Measurements from ENCODE around the gene SP2.

The SP2 gene

DNA sequence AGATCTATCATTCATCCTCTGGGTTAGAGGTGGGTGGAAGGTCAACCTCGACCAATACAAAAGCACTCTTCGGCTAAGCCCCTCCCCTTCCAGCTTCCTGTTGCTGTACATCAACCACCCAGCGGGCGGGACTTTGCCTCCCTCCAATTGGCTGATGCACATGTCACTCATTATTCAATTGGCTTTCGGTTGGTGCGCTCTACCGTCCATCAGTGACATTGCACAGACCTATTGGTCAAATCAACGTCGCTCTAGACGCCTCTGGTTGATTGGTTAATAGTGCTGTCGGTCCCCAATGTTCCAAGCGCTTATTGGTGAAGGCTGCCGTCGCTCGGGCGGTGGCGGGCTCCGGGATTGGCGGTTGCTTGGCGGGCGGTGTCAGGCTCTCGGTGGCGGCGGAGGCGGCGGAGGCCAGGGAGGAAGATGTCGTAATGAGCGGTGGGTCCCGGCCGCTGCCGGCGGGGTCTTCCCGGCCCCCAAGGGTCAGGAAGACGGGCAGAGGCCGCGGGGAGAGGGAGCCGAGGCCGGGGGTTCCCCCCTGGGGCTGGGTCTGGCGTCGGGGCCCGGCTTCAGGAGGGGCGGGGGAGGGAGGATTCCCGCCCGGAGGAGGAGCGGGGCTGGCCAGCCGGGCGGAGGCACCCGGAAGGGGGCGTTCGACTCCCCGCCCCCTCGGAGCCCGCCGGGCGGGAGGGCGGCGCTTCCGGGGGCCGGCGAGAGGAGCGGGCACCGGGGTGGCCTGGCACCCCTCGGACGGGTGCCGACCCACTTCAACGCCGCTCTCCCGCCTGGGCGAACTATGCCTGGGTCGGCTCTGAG is at the start of gene SP2:
Gene SP2 (plus strand): TSS at position 381 of the 816 bp plus-strand sequence. CDS start 51 bp downstream, at position 432.
- in situ Hi-C loops (cut with MboI; ENCODE audit: low sequenced_read_pairs), result no loop called here

DNA sequence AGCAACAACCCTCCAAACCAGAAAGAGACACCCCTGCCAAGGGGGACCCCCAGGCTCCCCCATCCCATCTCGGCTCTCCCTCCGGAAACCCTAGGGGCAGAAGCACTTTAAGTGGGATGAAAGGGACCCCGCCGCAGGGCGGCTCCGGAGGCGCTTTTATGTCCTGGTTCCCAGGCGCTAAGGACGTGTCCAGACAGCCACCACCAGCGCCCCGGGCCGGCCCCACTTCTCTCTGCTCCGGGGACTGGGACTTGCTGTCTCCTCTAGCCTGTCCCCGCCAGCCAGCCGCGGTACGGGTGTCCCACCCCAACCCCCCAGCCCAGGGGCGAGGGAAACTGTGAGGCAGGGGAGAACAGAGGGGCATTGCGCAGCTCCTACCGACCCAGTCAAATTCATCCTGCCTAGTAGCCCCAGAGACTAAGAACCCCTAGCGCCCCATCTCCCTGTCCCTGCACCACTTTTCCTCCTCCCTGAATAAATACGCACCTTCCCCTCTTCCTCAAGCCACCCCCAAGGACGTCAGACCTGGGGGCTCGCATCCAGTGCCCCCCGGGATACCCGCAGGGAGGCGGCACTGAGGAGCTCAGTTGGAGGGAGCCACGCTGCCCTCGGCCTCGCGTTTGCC is 49.2 kb upstream of the SP2 start:
- in situ Hi-C loops (cut with MboI; ENCODE audit: low sequenced_read_pairs), result no loop called here

DNA sequence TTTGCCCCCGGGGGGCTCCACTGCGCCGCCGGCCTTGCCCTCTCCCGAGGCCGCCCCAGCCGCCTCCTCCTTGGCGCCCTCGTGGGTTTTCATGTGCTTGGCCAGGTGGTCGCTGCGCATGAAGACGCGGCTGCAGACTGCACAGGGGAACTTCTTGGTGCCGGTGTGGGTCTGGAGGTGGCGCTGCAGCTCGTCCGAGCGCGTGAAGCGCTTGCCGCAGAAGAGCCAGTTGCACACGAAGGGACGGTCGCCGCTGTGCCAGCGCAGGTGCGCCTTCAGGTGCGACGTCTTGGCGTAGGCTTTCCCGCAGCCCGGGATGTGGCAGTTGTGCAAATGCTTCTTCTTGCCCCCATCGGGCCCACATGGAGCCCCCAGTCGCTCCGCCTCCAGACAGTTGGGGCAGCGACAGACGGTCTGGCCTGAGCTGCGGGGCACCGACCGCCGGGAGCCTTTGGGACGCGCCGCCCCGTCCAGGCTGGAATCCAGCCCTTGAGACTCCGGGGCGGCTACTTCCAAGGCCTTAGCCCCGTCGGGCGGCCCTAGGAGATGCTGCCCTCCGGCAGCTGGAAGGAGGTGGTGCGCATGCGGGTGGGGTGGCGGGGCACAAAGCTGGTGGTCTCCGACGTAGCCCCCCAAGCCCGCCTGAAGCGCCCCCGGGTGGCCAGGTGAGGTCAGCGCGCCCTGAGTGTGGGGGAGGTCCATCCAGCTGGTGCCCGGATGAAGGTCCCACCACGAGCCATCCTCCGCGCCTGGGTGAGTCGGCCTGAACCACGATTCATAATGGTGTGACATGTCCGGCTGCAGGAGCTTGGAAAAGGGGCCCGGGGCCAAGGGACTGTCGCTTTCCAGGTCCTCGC is 48.5 kb upstream of the SP2 start:
- in situ Hi-C loops (cut with MboI; ENCODE audit: low sequenced_read_pairs), result no loop called here

DNA sequence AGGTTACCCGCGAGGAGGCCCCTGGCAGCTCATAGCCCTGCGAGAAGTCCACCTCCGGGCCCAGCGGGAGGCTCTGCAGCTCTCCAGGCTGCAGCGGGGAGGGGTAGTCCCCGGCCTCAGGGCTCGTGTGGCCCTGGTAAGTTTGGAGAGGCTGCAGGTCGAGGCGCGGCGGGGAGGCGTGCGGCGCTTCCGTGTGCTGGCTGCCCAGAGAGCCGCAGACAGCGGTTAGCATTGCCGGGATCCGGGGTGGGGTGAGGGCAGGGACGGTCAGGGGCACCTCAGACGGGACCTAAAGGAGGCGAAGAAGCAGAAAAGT is 47.9 kb upstream of the SP2 start:
- in situ Hi-C loops (cut with MboI; ENCODE audit: low sequenced_read_pairs), result no loop called here

DNA sequence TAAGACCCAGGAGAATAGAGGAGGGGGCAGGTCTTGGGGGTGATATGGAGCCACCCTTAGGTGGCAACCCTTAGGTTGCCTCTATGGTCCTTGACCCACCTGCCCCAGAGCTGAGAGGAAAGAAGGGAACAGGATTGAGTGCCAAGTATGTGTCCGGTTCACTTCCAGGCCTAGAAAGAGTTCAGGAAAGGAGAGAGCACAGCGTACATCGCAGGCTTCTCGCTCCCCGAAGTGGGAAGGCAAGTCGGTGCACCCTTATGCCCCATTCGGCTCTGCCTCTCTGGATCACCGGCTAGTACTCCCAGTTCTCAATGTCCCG is 45.7 kb upstream of the SP2 start:
- in situ Hi-C loops (cut with MboI; ENCODE audit: low sequenced_read_pairs), result no loop called here

DNA sequence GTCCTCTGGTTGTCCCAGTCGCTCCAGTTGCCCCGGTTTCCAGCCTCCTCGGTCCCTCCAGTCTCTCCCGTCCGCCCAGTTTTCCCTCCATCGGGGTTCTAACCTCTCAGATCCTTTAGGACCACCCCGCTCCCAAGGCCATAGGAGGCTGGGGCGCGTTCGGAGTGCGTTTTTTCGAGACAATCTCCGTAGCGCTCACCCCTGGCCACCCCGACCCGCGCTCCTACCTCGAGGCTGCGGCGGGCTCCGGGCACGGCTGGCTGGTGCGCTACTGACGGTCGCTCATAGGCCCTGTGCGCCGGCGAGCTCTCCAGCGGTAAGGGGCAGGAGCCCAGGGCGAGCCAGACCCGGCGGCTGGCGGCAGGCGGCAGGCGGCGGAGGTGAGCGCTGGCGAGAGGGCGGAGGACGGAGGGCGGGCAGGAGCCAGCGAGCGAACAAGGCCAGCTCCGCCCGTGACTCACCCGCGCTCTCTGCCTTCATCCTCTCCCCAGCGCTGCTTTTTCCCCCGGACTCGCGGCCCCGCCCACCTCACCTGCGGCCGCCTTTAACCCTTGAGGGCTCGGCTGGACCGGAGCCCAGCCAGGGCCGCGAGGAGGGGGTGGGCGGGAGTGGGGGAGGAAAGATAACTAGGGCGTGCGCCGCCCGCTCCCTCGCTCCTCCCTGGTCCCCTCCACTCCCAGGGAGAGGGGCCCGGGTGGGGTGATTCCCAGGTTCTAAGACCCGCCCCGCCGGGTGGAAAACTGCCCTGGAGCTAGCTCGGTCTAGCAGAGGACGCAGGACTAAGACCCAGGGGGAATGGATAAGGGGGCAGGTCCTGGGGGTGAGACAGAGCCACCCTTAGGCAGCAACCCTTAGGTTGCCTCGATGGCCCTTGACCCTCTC is 45.1 kb upstream of the SP2 start, which contains the start of gene SP6:
Gene SP6 (minus strand): TSS at position 472 of the 882 bp plus-strand sequence. CDS start 2,734 bp downstream, outside the sequence.
- in situ Hi-C loops (cut with MboI; ENCODE audit: low sequenced_read_pairs), result no loop called here

DNA sequence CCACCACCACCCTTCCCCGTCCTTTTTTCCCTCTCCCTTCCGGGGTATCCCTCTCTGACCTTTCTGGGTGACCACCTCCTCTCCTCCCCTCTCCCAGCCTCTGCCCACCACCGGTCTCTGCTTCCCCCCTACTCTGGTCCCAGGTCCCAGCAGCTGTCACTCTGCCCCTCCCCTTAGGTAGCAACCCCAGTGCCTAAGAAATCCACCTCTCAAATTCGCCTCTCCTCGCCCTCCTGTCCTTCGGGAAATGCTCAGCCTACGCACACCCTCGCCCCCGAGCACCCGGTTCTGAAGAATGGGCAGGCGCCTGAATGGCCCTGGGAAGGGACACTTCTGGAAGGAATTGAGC is 44.3 kb upstream of the SP2 start:
- in situ Hi-C loops (cut with MboI; ENCODE audit: low sequenced_read_pairs), result no loop called here

DNA sequence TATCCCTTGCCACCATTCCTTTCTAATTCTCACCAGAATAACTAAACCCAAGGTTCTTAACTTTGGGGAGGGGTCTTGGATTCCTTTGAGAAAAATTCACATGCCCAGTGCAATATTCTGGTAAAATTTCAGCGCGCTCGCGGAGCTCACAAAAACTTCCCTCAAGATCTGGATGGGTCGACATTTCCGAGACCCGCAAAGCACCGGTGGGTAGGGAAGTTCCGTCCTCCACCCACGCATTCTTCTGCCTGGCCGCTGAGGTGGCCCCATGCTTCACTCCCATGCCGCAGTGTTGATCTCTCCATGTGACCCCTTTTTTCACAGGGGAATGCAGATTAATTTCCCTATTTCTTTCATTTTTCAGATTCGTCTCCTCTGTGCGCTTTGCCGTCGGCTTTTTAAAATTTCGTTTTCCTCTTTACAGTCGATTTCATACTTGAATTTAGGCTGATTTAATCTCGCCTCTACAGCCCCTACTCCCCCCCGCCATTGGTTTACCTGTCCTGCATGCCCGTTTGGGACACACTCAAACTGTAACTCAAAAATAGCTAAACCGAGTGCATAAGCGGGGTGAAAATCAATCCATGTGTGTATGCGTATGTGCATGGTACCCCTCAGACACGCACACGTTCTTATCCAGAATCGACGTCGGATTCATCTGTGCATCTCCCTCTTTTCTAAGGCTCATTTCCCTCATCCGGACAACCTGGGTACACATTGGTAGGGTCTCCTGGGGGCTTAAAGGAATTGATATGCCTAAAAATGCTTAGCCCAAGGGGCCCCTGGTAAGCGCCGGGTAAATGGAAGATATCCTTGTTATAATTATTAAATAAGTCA is 43.7 kb upstream of the SP2 start:
- in situ Hi-C loops (cut with MboI; ENCODE audit: low sequenced_read_pairs), result no loop called here

DNA sequence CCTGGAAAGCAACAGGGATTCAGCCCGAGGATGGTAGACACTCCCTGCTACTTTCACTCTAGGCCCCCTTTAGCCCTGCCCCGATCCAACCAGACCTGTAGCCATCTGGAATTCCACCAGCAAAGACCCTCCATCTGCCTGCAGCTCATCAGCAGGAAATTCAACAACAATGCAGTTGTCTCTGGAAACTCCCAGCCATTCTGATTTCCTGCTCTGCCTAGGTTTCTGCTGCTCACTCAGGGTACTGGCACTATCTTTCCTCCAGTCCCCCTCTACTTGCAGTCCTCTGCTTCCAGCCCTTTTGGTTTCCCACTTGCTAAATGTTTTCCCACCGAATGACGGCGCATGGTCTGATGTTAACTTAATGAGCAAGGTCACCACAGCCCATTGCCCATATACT is 42.4 kb upstream of the SP2 start:
- in situ Hi-C loops (cut with MboI; ENCODE audit: low sequenced_read_pairs), result no loop called here

DNA sequence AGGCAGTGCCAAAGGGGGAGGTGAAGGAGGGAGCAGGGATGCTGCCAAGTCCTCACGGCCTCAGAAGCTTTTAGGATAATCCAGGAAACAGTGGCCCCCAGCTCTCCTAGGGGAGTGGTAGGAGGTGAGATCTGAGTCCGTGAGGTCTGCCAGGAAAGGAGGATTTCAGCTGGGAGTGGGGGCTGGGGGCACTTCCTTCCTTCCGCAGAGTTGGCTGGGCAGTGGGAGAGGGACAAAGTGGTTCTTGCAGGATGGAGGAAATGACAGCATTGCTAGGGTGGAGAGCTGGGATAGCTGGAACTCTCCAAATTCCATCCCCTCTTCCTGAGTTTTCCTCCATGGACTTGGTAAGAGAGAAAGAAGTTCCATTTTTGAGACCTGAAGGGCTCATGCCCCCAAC is 40.3 kb upstream of the SP2 start:
- in situ Hi-C loops (cut with MboI; ENCODE audit: low sequenced_read_pairs), result no loop called here

DNA sequence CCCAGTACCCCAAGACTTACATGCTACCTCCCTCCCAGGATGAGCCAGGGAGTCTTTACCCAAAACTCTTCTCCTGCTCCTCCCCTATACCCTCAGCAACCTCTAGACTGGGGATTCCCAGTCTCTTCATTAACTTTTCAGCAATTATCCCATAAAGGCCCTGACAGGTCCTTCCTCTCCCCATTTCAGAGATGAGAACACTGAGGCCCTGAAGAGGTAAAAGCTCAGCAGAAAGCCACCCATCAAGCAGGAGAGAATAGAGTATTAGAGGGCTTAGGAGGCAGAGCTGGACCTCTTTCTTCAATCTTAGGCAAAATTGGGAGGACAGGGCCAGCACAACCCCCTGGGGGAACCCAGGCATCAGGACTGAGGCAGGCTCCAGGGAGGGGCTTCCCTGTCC is 39.2 kb upstream of the SP2 start:
- in situ Hi-C loops (cut with MboI; ENCODE audit: low sequenced_read_pairs), result no loop called here

DNA sequence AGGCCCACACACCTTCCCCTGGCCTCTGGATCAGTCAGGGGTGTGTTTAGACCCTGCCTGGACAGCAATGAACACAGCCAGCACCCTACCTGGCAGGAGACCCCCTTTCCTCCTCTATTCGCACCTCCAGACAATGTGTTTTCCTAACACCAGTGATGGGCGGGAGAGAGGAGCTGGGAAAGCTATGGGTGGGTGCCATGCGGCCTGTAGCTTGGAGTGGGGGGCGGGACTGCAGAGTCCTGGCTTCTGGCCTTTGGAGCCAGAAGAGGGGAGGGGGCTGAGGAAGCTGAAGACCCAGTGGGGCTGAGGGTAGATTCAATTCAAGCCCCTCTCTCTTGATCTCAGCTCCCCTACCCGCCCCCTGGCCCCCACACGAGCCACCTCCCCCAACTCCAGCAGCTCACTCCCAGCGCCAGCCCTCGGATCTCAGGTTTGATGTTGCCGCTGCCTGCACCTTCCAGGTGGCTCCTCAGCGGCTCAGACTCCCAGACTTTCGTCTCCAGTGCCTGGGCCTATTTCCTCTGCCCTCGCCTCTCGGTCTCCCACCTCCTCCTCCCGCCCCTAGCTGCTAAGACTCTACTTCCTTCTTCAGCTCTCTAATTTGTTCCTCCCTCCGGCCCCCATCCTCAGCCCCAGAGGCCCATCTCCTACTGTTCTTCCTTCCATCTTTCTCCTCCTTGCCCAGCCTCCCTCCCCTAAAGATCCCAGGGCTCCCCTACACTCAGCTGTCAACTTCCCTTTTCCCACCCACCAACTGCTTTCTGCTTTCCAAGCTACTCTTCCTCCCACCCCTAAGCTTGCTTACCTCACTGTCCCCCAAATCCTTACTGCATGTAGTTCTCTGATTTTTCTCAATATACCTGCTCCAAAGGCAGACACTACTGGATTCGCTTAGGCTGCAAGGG is 38.2 kb upstream of the SP2 start:
- in situ Hi-C loops (cut with MboI; ENCODE audit: low sequenced_read_pairs), result no loop called here

DNA sequence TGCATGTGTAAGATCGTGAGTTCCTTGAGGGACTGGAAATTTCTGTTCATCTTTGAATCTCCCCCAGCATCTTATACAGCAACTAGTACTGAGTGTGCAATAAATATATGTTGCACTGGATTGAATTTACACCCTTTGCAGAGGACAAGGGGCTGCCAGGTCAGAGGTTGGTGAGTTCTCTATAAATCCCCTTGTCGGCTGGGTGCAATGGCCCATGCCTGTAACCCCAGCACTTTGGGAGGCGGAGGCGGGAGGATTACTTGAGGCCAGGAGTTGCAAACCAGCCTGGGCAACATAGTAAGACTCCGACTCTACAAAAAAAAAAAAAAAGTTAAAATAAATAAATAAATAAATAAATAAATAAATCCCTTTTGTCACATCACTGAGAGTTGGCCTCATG is 35.6 kb upstream of the SP2 start:
- in situ Hi-C loops (cut with MboI; ENCODE audit: low sequenced_read_pairs), result no loop called here

DNA sequence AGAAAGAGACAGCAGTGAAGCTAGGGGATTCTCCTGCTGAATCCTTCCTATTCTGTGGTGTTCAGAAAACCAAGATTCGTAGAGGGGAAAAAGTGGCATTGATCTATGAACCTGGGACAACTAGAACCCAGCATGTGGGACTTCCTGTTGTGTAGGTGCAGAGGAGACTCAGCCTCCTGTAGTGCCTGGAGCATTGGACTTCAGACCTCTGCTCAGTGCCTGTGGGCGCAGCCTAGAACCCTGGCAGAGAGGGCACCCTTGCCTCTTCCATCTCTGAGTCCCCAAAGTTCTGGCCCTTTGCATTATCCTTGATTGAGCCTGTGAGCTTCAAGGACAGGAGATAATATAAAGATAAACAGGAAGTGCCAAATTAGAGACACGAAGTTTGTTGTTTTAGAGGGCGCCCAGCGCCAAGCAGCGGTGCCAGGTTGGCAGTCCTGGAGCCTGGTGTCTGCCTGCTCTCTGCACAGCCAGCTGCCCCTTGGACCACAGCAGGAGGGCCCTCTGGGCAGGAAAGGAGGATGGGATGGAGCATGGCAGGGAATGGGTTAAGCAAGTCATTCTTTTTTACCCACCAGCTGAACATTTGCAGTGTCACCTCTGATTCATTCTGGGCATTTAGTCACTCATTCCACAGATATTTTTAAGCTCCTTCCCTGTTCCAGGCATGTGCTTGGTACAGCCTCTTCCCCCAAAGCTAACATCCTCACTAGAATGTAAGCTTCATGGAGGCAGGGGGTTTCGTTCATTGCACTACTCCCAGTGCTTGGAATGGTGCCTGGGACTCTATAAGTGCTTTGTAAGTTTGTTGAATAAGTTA is 33.2 kb upstream of the SP2 start:
- in situ Hi-C loops (cut with MboI; ENCODE audit: low sequenced_read_pairs), result no loop called here

DNA sequence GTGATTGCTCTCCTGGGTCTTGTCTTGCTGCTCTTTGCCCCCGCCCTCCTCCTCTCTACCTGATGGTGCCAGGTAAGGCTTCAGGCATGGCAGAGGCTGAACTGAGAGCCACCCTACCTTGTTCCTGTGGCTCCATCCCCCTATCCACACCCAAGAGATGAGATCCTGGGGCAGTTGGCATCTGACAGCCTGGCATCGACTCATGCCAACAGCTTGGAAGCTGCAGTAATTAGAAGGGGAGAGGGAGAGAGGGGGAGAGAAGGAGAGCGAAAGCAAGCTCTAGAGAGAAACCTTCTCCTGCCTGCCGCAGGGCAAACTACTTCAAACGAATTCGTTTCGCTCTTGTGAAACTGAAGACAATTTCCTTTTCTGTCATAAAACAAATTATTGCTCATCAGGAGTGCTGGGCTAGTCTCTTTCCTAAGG is 31.2 kb upstream of the SP2 start:
- in situ Hi-C loops (cut with MboI; ENCODE audit: low sequenced_read_pairs), result no loop called here

DNA sequence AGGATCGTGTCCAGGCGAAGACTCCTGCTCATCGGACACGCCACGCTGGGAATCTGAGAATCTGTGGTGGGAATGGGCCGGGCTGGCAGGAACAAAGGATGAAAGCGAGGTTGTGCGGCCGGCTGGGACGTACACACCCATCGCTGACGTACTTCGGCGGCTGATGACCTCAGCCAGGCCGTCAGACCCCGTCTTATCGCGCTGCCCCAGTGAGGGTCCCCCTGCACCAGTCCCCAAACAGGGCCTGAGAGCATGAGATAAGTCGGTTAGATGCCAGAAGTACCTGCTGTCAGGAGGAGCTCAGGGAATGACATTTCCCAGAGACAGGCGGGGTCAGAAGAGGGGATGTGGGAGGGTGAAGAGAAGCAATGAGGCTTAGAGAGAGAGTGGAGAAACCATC is 29.1 kb upstream of the SP2 start:
- in situ Hi-C loops (cut with MboI; ENCODE audit: low sequenced_read_pairs), result no loop called here

DNA sequence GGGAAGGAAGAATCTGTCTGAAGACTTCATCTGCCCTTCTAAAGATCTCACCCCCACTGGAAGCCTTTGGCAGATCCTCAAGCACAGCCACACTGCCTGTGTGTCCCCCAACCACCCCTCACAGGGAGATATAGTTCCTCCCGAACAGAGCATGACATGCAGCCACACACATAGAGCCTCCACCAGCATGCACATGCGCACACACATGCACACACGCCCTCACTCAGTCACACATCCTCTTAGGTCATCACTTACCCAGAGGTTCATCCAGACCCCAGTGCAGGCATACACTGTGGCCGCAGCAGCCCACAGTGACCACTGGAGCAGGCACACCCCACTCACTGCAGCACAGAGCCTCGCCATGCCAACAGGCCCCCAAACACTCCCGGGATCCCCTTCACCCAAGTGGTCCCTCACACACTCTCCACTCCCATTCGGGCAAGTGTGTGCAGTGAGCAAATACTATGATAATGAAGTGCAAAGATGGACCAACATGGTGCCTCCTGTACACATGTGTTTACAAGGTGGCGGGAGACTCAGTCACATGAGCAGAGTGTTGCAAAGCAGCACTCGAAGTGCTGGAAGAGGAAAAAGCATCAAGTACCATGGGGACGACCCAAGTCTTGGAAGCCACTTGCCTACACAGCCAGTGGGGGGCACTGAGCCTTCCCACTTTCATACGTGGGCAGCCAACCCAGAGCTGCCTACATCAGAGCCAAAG is 28.1 kb upstream of the SP2 start:
- in situ Hi-C loops (cut with MboI; ENCODE audit: low sequenced_read_pairs), result no loop called here

DNA sequence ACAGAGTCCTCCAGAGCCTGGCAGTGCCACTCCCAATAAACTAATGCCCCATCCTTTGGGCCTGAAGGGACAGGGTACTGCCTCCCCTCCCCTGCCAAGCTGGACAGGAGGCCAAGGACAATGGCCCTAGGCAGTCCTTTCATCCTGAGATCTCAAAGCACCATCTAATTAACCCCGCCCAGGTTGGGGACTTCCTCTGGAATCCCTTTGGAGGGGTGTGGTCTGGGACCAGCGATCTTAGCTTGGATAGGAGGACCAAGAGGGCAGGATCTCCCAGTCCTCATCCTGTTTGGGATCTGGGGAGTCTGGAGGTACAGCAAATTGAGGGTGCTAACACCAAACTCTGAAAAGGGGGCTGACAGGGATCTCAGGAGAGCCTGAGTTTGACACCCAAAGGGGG is 26.9 kb upstream of the SP2 start:
- in situ Hi-C loops (cut with MboI; ENCODE audit: low sequenced_read_pairs), result no loop called here
